Cardiac fibroblast (primary cell): ENCODE results near the gene AGAP9.
"Not testable (repeated sequence)": the region's sequence is repeated elsewhere in the genome, so short reads cannot be mapped to it uniquely, and the experiment has no call there.

ENCODE experiments used
- DNase-seq, 2 donors: peaks; one replicate each; pipeline versions ENCODE4 v3.0.0 to v3.0.0-alpha.2; 2010; ENCODE audit warnings: low read depth in 2 of 2
- H3K4me3 ChIP-seq, 2 donors: replicated peaks in 1 of 2; 1 replicate in 1 of 2; 2 replicates in 1 of 2; pipeline ENCODE4 v1.5.1; 2011; ENCODE audit warnings: low read depth in 2 of 2, low read length in 2 of 2, mild to moderate bottlenecking in 2 of 2, moderate library complexity in 1 of 2

AGAP9 gene

GRCh38 chr10:47523475-47523874 is at the start of gene AGAP9:
Gene AGAP9, minus strand, starts transcription at chr10:47523638. Its CDS starts 112 bp downstream, at chr10:47523526.
- not testable (repeated sequence) for DNase-seq

DNA sequence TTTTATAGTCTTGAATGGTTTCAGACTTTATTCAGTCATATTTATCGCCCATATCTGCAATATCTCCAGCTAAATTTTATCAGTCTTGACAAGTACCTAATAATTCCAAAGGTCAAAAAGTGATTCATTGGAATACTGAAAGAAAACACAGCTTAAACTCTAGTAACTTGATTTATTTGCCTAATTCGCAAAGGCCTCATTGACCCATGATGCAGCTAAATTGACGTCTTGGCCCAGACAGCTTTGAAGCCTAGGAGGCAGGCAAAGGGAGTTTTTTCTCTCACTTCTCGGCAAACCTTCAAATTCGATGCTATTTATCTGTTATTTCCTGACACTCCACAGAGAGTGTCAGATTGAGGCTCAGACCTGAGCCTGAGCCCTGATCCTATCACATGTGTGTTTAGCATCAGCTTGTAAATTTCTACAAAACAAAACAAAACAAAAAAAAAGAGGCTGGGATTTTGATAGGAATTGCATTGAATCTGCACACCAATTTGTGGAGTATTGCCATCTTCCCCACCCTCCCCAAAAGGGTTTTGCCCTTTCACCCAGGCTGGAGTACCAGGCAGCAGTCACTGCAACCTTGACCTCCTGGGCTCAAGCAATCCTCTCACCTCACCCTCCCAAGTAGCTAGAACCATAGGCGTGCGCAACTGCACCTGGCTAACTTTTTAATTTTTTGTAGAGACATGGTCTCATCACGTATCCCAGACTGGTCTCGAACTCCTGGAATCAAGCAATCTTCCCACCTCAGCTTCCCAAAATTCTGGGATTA is 47.9 kb upstream of the AGAP9 start:
- DNase-seq, H3K4me3 ChIP-seq: not testable (repeated sequence)

More at GRCh38 chr10:47523475-47523874, at the start of gene AGAP9:
- not testable (repeated sequence) for H3K4me3 ChIP-seq

DNA sequence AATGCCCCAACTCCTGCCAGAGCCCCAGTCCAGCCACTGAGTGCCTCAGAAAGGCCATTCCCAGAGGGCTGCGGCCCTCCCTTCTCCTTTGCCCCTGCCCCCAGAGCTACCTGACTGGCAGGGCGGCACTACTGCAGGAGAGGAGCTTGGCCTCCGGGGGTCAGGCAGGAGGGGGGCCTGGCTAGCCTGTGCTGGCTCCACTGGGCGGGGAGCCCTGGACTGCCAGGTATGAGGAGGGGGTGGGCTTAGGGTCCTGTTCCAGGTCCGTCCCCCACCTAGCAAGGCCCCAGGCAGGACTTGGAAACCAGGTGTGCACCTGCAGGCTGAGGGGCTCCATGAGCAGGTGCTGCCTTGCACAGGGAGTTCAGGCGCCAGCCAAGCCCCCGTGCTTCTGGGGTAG is 43.3 kb upstream of the AGAP9 start:
- not testable (repeated sequence) for DNase-seq, H3K4me3 ChIP-seq

- not testable (repeated sequence) for DNase-seq, H3K4me3 ChIP-seq
Observed at GRCh38 chr10:47566108-47566699, 42.8 kb upstream of the AGAP9 start.

- H3K4me3 ChIP-seq, DNase-seq: not testable (repeated sequence)
Observed at GRCh38 chr10:47565517-47565920, 42.1 kb upstream of the AGAP9 start.

GRCh38 chr10:47564953-47565352 is 41.5 kb upstream of the AGAP9 start:
- DNase-seq, H3K4me3 ChIP-seq: not testable (repeated sequence)

GRCh38 chr10:47564318-47564717 is 40.9 kb upstream of the AGAP9 start:
- not testable (repeated sequence) for H3K4me3 ChIP-seq, DNase-seq

- not testable (repeated sequence) for H3K4me3 ChIP-seq
- peak in 1 of 2 donors; percentile 8 for DNase-seq
Observed at GRCh38 chr10:47560452-47560851, 37.0 kb upstream of the AGAP9 start.

DNA sequence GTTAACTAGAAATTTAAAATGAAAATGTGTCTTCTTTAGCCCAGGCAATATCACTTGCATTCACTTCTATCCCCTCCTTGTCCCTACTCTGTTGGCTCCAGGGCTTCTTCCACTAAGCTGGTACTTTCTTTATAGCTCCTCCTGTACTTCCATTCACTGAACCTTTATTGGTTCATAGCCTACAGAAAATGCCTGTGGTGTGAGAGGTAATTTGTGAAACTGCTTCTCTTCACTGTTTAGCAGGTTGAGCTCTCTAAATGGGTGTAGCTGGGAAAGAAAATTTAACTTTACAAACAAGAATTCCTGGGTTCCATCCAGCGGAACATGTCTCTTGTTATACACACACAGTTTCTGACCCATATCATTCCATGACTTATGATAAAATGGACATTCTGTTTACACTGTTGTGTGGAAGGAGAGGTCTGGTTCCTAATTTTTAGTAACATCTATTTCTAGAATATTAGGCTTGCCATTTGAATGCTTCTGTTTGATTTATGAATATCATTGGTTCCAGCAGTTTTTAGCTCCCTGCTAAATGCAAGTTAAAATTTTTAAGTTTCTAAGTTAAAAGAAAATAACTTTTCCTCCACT is 36.4 kb upstream of the AGAP9 start:
- H3K4me3 ChIP-seq: not testable (repeated sequence)
- peak in 1 of 2 donors; percentile 26 for DNase-seq

- peak; percentile 57 to 89 for DNase-seq
Observed at GRCh38 chr10:47558109-47558508, 34.7 kb upstream of the AGAP9 start.

GRCh38 chr10:47557616-47558015 is 34.2 kb upstream of the AGAP9 start:
- H3K4me3 ChIP-seq, DNase-seq: not testable (repeated sequence)

More at GRCh38 chr10:47558109-47558508, 34.7 kb upstream of the AGAP9 start:
- not testable (repeated sequence) for H3K4me3 ChIP-seq

DNA sequence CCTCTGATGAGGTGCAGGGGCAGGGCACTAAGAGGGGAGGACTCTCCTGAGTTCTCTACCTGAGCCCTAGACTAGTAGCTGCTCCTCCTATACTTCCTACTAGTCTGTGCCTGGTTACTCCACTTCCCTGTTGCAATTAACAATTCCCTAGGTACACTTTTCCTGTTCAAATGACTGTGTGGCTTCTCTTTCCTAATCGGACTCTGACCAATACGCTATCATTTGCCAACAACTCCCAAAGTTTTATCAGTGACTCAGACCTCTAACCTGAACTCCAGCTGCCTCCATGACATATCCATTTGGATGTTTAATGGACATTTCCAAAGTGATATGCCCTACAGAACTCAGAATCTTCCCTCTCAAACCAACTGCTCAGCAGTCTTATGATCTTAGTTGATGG is 31.9 kb upstream of the AGAP9 start:
- not testable (repeated sequence) for H3K4me3 ChIP-seq, DNase-seq

GRCh38 chr10:47554552-47554951 is 31.1 kb upstream of the AGAP9 start:
- not testable (repeated sequence) for DNase-seq, H3K4me3 ChIP-seq

- peak overlapping the region; percentile 37 to 50 for H3K4me3 ChIP-seq
- DNase-seq: peak; percentile 0 to 12
Observed at GRCh38 chr10:47553860-47554247, 30.4 kb upstream of the AGAP9 start.

DNA sequence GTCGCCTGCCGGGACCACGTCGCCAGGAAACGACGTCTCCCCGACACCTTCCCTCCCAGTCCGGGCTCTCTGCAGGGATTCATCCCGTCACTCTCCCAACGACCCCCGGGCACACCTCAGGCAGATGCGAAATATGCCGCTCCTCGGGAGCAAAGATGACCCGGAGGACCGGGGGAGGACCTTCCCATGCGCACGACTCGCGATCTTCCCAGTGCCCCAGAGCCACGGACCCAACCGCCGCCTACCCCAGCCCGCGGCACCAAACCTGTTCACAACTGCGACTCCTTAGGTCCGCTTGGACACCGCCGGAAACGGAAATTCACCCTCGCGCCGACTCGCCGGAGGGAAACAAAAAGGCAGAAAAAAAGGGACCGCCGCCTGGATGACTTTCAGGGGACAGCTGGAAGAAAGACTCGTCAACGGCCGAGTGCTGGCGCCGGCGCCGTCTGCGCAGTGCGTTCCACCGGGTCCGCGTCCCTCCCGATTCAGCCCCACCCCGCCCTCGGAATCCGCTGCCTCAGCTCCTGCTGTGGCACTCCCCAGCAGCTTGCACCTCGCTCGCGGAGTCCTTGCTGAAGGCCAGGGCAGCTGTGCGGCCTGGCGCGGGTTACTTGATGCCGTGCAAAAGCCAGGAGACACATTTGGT is 29.9 kb upstream of the AGAP9 start:
- DNase-seq: peak; percentile 83 to 89
- H3K4me3 ChIP-seq: peak overlapping the region; percentile 75 to 78

DNA sequence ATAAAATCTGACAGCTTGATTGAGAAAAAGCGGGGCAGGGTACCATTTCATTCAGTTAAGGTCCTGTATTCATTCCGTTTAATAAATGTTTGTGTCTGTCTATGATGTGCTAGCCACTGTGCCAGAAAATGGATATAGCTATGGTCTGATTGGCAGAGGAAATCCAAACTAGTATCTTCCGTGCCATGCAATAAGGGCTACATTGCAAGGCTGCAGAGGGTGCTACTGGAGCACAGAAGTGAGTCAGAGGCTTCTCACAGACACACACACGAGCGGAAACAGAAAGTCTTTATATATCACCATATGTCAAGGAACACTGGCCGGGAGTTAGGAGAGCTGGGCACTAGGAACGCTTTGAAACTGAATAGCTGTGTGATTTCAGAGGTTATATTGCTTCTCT is 29.3 kb upstream of the AGAP9 start:
- peak; percentile 68 to 78 for DNase-seq

DNA sequence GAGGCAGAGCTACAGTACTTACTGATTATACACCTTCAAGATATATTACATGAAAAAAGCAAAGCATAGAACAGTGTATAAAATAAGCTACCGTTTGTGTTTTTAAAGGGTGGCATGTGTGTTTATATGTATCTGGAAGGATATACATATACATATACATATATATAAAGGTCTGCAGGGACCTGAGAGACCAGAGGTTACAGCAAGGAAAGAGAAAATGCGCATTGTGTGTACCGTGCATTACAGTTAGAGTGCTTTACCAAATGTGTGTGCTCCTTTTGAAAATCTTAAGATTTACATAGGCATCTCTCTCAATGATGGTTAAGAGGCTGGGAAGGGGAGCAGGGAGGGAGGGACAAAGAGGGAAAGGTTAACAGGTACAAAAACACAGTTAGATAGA is 23.8 kb upstream of the AGAP9 start:
- not testable (repeated sequence) for DNase-seq, H3K4me3 ChIP-seq

More for the DNA sequence above, 29.3 kb upstream of the AGAP9 start:
- peak overlapping the region; percentile 75 to 78 for H3K4me3 ChIP-seq

GRCh38 chr10:47536430-47536829 is 13.0 kb upstream of the AGAP9 start:
- not testable (repeated sequence) for H3K4me3 ChIP-seq, DNase-seq
